ENCODE data around the gene ARF1.
A peak's percentile ranks its signal among the peaks of the same experiment; 100 is the strongest.

The ARF1 gene

DNA sequence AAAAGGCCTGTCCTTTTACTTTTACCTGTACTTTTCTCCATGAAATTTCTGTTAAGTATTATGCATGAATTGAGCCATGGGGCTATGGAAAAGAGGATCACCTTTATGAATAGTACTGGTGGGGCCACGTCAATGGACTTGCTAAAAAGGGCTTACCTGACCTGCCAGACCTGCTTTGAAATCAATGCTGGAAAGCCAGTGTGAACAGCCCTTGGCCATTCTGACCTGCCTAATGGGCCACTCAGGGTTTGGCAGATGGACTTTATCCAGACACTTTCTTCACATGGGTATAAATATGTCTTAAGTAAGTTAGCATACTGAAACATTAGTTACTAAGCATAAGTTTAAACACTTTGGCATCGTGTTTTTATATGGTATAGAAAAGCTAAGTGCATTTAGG is 49.3 kb downstream of the ARF1 start:
- no peak for DNase-seq

DNA sequence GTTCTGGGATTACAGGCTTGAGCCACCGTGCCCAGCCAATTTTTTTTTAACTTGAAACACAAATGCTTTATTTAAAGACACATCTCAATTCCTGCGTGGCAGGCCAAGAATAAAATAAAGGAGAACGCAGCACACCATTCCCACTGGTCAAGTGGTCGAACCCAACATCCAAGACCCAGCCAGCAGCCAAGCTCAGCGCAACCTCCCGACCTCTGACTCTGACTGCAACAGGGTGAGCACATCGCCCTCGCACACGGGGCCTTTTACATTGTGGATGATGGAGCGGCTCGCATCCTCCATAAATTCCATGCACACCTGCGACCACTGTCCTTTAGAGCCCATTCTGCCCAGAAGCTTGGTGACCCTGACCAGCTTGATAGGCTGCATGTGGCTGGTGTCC is 52.1 kb downstream of the ARF1 start:
- no peak for DNase-seq

DNA sequence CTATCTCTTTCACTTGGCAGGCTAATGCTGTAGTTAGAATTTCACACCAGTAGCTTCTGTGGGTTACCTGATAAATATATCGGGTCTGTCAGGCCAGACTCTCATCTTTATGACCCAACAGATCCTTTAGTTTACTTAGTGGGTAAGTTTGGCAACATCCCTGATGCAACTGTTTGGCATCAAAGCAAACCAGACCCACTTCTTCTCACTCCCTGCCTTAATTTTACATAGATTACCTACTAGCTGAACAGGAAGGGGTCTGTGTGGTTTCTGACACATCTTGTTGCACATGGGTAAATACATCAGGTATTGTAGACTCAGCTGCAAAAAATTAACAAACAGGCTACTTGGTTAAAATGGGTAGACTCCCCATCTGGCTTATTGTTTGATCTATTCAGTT is 54.4 kb downstream of the ARF1 start:
- no peak for DNase-seq

DNA sequence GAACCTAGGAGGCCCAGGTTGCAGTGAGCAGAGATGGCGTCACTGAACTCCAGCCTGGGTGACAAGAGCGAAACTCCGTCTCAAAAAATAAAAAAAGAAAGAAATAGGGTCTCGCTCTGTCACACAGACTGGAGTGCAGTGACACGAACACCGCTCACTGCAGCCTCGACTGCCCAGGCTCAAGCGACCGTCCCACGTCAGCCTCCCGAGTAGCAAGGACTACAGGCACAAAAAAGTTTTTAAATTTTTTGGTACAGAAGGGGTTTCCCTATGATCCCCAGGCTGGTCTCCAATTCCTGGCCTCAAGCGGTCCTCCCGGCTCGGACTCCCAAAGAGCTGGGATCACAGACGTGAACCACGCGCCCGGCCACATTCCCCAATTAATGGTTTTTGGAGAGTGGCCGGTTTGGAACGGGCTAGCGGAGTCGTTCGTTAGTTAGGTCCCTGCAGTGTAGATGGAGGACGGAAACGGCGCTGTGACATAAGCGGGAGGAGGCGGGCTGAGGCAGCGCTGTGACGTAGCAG is 57.0 kb downstream of the ARF1 start:
- no peak for DNase-seq

DNA sequence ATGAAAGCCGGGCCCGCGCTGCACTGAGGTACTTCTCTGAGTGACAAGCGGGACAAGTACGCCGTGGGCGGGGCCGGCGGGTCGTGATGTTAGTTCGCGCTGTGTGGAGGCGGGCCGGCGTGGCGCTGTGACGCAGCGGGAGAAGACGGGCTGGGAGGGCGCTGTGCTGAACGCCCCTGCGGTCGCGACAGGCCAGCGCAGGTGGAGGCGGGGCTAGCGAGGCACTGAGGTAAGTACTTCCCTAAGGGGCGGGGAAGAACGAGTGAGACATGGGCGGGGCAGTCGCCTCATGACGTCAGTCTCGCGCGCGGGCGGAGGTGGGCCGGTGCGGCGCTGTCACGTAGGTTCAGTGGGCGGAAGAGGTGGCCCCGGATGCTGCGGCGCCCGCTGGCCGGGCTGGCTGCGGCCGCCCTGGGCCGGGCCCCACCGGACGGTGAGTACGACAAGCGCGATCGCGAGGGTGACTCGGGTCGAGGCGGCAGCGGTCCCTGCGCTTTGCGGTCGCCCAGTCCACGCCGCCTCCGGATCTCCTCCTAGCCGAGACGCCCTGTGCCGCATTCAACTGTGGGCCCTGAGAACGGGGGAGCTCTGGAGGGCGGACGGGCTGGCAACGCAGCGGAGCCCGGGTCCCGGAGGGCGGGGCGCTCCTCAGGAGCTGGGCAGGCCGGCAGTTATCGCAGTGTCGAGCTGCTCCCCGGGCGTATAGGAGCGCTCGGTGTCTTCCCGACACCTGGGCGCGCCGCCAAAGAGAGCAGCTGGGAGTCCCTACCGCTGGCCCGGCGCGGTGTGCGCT is 57.6 kb downstream of the ARF1 start, which contains the start of gene GUK1:
Gene GUK1, plus strand, starts transcription at position 349 of the 793 bp plus-strand sequence. Its CDS starts 24 bp downstream, at position 373.
- peak; percentile 100 for DNase-seq

DNA sequence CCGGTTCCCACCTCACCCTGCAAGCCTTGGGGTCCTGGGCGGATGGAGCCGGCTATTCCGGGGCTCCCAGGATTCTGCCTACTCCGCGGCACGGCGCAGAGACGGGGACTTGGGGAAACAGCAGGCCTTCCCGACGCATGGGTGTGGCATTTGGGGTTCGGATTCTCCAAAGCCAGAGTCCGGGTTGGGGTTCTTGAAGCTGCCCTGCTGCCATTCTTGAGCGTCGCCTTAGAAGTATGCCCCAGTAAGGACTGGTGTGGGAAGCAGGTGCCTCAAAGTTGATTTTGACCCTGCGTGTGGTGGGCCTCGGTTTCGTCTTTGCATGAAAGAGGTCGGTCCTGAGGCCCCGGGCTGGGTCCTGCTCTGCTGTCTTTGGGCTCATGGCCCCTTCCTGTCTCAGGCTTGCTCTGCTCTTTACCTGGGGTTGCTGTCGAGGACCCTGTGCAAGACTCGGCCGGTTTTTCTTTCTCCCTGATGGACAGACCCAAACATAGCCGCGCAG is 58.3 kb downstream of the ARF1 start:
- DNase-seq, result no peak

DNA sequence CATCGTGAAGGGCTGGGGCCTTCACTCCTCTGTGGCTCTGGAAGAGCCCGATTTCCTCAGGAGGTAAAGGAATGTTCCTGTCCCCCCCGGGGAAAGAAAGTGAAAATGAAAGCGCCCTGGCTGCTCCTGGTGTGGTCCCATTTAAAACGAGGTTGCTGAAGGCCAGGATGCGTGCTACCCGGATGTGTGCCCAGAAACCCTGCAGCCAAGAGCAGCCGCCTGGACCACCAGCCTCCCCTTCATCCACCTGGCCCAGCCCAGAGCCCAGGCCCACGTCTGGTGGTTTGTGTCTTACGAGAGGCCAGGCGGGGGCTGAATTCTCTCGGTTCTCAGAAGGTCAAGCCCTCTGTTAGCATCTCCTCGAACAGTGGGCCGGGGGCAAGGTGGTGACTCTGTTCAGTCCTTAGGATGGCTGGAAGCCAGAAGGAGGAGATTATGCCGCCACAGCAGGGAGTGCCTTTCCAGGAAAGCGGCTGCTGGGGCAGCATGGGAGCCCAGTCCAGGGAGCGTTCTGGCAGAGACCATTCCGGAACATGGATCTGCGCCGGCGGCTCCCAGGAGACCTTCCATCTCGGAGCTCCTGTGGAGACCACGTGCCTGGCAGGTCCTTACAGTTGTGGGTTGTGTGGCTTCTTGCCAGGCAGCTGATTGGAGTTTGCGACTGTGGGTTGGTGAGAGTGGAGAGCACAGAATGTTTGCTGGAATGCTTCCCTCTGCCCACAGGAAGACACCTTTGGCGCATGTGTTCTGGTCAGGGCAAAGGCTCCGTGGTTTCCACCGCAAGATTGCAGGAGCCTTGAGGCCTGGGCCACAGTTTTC is 58.9 kb downstream of the ARF1 start:
- DNase-seq, result peak; percentile 67

DNA sequence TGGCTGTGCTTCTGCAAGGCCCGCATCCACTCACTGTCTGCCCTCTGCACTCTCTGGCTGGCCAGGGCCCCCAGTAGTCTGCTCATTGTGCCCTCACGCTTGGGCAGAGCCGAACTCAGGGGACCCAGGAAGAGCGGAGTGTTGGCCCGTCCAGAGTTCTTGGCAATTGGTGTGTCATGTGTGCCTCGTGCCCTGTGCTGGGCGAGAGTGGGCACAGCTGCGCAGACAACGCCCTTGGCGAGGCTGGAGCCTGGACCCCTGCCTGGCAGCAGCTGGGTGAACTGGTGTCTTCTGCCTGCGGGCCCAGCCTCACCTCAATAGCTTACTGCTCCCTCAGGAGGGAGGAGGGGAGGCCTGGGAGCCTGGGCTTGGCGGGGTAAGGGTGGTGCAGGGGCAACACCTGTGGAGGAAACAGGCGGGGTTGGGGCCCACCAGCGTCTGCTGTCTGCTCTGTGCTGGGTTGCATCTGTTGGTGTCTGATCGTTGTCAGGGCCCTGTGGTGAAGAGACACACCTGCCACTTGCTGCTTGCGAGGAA is 59.7 kb downstream of the ARF1 start:
- no peak for DNase-seq

DNA sequence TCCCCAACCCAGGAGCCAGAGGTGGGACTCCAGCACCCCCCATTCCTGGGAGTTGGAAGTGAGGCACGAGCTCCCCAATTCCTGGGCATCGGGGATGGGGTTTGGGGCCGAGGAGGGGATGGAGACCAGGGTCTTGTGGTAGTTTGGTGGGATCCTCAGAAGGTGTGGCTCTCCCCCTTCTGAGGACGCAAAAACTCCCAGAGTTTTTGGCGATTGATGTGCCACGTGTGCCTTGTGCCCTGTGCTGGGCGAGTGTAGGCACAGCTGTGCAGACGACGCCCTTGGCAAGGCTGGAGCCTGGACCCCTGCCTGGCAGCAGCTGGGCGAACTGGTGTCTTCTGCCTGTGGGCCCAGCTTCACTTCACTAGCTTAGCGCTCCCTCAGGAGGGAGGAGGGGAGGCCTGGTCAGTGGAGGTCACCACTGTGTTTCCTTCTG is 60.2 kb downstream of the ARF1 start:
- no peak for DNase-seq

DNA sequence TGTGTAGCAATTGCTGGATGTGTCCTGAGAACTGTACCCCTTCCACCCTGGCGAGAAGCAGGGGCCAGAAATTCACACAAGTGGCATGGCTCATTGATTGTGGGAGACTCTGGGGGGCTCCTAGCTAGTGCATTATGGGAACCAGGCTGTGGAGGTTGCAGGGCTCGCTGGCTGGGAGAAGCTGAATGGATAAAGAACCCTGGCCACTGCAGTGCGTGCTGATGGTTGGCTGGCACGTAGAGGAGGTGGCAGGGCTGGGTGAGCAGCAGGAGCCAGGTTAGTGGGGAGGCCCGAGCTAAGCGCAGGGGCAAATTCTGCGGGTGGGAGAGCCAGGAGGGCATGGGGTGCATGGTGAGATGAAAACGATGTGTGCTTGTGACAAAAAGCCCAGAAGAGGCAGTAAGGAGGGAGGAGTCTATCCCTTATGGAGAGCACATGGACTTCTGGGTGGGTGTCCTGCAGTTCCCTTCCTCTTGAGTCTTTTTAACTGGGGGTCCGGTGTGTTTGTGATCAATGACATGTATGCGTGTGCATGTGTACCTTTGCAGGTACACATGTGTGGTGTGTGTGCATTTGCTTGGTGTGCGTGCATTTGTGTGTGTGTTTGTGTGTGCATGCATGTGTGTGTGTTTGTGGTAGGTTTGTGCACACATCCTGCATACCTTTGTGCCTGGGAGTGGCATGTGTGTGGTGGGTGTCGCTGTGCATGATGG is 61.1 kb downstream of the ARF1 start:
- no peak for DNase-seq

DNA sequence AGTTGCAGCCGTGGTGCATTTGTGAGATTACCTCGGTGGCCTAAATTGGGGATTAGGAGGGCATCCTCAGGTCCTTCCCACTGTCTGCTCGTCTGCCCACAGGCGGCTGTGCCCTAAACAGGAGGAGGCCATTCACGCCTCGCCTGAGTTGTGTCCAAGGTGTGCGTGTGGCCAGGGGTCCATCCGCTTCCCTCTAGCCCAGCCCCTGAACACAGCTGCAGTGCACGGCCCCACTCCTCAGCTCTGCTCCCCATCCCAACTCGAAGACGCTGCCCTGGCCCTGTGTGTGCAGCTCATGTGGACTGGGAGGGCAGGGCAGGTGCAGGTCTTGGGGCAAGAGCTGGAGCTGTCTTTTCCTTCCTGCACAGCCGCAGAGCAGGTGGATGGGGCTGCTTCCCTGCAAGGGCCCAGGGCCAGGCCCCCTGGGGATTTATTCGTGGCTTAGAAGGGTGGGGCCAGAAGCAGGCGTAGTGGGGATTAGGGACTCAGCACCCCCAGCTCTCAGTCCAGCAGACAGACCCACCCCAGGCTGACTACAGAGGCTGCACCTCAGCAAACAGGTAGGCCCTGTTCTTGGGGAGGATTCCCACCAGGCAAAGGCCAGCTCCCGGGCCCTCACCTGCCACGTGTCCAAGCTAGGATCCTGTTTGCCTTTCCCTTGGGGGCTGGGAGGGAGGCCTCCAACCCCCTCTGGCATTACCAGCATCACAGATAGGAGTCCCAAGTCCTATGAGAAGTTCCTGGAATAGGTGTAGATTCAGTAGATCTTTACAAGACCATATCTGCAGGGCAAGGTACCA is 61.9 kb downstream of the ARF1 start:
- no peak for DNase-seq

DNA sequence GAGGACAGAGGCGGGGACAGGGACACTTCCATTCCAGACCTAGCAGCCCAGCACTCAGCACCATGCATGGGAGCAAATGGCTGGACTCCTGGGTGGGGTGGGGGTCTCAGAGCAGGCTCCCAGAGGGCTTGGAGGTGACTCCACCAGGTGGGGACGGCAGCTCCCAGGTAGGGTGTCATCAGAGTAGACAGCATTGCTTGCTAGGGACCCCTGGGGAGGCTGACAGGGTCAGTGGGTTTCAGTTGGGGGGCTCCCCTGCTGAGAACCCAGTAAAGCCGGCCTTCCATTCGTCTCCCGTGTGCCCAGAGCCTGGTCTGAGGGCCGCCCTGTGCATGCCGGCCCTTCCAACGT is 62.5 kb downstream of the ARF1 start:
- no peak for DNase-seq

DNA sequence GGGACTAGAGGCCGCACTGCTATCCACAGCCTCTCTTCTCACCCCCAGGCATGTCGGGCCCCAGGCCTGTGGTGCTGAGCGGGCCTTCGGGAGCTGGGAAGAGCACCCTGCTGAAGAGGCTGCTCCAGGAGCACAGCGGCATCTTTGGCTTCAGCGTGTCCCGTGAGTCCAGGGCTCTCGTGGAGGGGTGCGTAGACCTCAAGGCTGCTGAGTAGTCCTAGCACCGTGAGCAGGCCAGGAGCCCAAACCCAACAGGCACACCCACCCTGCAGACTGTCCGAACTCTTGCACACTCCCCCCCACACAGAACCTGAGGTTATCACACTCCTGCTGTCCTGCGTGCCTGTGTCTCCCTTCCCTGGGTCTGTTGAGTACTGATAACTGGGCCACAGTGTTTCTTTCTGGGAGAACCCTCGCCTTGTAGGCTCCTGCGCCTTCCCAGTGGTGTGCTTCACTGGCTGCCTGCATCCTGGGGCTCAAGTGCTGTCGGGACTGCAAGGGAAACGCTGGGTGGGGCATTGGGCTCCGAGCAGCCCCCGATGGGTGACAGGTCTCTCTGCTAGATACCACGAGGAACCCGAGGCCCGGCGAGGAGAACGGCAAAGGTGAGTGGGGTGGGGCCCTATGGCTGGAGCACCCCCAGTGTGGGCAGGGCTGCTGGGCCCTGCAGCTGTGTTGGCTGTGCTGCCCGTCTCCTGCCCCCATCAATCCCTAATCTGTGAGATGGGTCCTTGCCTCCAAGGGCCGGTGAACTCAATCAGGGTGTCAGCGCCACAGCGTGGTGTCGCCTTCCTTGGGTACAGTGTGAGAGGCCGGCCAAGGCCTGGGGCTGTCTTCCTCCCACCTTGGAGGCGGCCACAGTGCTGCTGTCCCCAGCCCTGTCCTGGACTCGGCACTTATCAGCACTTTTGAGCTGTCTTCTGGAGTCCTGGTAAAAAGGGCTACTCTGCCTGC is 63.2 kb downstream of the ARF1 start:
- DNase-seq, result no peak

DNA sequence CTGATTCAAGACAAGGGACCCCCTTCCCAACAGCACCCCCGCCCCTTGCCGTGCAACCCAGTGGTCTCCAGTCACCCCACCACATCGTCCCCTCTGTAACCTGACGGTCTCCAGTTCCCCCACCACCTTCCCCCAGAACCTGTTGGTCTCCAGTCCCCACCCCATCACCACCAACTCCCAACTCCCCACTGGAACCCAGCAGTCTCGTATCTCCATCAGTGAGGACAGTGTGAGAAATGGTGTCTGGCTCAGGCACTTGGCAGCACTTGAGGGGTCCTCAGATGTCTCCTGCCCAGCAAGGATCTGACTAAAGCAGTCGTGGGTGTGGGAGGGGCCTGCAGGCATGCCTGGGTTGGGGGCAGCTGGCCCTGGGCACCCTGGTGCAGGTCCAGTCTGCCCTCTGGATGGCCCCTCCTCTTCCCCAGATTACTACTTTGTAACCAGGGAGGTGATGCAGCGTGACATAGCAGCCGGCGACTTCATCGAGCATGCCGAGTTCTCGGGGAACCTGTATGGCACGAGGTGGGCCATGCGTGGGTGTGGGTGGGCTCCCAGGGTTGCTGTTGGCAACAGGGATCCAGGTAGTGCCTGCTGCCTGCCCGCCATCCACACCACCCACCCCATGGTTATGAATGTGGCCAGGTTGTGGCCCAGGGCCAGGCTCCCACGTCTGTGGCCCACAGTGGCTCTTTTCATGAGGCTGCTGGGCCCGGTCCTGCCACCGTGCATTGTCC is 64.1 kb downstream of the ARF1 start:
- DNase-seq, result no peak

DNA sequence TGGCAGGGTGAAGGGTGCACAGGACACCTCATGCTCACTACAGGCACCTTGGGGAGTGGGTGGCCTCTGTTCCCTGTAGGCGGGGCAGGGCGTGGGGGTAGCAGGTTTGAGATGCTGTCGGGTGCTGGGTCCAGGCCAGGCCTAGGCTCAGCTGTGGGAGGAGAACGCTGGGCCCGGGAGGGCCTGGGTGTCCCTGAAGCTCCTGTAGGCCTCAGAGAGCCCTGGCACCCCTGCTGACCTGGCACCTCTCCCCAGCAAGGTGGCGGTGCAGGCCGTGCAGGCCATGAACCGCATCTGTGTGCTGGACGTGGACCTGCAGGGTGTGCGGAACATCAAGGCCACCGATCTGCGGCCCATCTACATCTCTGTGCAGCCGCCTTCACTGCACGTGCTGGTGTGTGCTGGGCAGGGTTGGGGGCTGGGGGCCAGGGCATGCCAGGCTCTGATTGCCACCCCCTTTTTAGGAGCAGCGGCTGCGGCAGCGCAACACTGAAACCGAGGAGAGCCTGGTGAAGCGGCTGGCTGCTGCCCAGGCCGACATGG is 64.7 kb downstream of the ARF1 start:
- no peak for DNase-seq

DNA sequence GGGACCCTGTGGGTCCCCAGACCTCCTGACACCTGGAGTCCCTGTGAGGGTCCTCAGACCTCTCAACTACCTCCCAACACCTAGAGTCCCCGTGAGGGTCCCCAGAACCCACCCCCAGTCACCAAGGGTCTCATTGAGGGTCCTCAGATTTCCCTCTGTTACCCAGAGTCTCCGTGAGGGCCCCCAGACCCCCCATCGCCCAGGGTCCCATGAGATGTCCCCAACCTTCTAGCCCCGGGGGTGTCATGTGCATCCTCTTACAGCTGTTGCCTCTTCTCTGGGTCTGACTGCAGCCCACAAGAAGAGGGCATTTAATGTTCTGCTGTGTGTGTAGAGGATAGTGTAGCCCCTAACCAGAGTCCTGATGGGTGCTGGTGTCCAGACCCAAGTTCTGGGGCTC is 65.3 kb downstream of the ARF1 start:
- no peak for DNase-seq

DNA sequence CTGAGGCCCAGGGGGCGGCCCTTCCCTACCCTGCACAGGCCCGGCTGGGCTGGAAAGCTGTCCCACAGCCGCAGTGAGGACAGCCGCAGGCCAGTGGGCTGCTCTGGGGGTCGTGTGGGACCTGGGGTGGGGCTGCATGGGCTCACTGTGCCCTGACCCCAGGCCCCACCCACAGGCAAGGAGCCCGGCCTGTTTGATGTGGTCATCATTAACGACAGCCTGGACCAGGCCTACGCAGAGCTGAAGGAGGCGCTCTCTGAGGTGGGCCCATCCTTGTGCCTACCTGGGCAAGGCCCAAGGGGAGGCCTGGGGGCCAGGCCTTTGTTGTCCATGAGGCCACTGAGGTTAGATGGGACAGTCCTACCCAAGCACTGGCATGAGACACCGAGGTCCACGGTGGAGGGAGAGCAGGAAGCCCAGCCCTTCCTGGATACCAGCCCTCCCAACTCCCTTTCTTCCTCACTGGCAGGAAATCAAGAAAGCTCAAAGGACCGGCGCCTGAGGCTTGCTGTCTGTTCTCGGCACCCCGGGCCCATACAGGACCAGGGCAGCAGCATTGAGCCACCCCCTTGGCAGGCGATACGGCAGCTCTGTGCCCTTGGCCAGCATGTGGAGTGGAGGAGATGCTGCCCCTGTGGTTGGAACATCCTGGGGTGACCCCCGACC is 65.8 kb downstream of the ARF1 start:
- DNase-seq, result no peak
